ENCODE results near the gene ZNF75A.

DNA sequence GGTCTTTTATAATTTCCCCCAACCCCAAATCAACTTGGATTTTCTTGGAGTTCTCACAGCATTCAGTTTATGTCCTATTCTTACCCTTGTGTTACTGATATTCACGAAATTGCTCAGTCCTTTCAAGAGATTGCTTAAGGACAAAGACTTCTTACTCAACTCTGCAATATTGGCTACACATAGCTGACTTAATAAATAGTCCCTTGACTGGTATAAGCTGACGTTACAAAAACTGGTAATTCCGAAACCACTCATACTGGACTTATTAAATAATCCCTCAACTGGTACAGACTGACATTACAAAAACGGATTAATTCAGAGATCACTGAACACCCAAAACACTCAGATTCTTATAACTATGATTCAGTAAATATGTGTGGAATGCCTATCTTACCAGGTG is 927 bp upstream of the ZNF75A start:
- TF ChIP-seq, protein P1, sequence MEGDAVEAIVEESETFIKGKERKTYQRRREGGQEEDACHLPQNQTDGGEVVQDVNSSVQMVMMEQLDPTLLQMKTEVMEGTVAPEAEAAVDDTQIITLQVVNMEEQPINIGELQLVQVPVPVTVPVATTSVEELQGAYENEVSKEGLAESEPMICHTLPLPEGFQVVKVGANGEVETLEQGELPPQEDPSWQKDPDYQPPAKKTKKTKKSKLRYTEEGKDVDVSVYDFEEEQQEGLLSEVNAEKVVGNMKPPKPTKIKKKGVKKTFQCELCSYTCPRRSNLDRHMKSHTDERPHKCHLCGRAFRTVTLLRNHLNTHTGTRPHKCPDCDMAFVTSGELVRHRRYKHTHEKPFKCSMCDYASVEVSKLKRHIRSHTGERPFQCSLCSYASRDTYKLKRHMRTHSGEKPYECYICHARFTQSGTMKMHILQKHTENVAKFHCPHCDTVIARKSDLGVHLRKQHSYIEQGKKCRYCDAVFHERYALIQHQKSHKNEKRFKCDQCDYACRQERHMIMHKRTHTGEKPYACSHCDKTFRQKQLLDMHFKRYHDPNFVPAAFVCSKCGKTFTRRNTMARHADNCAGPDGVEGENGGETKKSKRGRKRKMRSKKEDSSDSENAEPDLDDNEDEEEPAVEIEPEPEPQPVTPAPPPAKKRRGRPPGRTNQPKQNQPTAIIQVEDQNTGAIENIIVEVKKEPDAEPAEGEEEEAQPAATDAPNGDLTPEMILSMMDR (conservative IDR thresholded peaks at IDR 0.05 in 1 of 2, IDR thresholded peaks at IDR 0.05 in 1 of 2; ENCODE audit: extremely low read depth in 1 of 2, insufficient read depth in 1 of 2, low read depth in 1 of 2, low read length in 2 of 2): no peak
- no peak for TF ChIP-seq EZH2 (IDR thresholded peaks at IDR 0.05; ENCODE audit: borderline replicate concordance, low read length)
